ENCODE results near the gene TC2N.
"Not testable (repeated sequence)": the region's sequence is repeated elsewhere in the genome, so short reads cannot be mapped to it uniquely, and the experiment has no call there.

Gene TC2N

GRCh38 chr14:91750634-91751198 is 116.6 kb downstream of the TC2N start:
- Histone ChIP-seq H3K4me1 (ENCODE audit: insufficient read depth, low read length) (peaks cover 6% of the 10 kb centered on the region; the same call in 1 of the 2 replicates), H3K27me3 (ENCODE audit: insufficient read depth, low read length) (no peaks in the 10 kb centered on the region), H3K9ac (ENCODE audit: low read depth, low read length) (no peak overlapping the region), H3K36me3 (ENCODE audit: insufficient read depth, low read length) (no peaks in the 10 kb centered on the region), H3K9me3 (ENCODE audit: insufficient read depth, low read depth, low read length) (no peaks in the 10 kb centered on the region), H3K4me3 (ENCODE audit: low read length) (no peak overlapping the region), H3K27ac (ENCODE audit: low read depth, low read length) (no peak overlapping the region)
- 99% methylated on average over 3 of the region's 3 CpGs for WGBS

DNA sequence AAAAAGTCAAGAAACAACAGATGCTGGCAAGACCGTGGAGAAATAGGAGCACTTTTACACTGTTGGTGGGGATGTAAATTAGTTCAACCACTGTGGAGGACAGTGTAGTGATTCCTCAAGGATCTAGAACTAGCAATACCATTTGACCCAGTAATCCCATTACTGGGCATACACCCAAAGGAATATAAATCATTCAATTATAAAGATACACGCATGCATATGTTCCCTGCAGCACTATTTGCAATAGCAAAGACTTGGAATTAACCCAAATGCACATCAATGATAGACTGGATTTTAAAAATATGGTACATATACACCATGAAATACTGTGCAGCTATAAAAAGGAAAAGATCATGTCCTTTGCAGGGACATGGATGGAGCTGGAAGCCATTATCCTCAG is 117.5 kb downstream of the TC2N start:
- Histone ChIP-seq H3K9me3 (ENCODE audit: insufficient read depth, low read depth, low read length) (no peaks in the 10 kb centered on the region), H3K4me1 (ENCODE audit: insufficient read depth, low read length) (peaks cover 6% of the 10 kb centered on the region; the same call in 1 of the 2 replicates)

GRCh38 chr14:91748049-91748448 is 119.3 kb downstream of the TC2N start:
- H3K4me3 ChIP-seq (ENCODE audit: low read length): no peak overlapping the region
- H3K27me3 ChIP-seq (ENCODE audit: insufficient read depth, low read length): no peaks in the 10 kb centered on the region
- no peaks in the 10 kb centered on the region for H3K36me3 ChIP-seq (ENCODE audit: insufficient read depth, low read length)
- H3K4me1 ChIP-seq (ENCODE audit: insufficient read depth, low read length): peaks cover 2% of the 10 kb centered on the region; the same call in 1 of the 2 replicates
- H3K9me3 ChIP-seq (ENCODE audit: insufficient read depth, low read depth, low read length): no peaks in the 10 kb centered on the region
- no peak overlapping the region for H3K9ac ChIP-seq (ENCODE audit: low read depth, low read length)
- H3K27ac ChIP-seq (ENCODE audit: low read depth, low read length): no peak overlapping the region
- 86% methylated on average over 1 of the region's 2 CpGs for WGBS

More for the DNA sequence above, 117.5 kb downstream of the TC2N start:
- Histone ChIP-seq H3K27me3 (ENCODE audit: insufficient read depth, low read length) (no peaks in the 10 kb centered on the region), H3K9ac (ENCODE audit: low read depth, low read length) (no peak overlapping the region), H3K36me3 (ENCODE audit: insufficient read depth, low read length) (no peaks in the 10 kb centered on the region), H3K4me3 (ENCODE audit: low read length) (no peak overlapping the region), H3K27ac (ENCODE audit: low read depth, low read length) (no peak overlapping the region)
- WGBS: 83% methylated on average over 2 of the region's 2 CpGs

DNA sequence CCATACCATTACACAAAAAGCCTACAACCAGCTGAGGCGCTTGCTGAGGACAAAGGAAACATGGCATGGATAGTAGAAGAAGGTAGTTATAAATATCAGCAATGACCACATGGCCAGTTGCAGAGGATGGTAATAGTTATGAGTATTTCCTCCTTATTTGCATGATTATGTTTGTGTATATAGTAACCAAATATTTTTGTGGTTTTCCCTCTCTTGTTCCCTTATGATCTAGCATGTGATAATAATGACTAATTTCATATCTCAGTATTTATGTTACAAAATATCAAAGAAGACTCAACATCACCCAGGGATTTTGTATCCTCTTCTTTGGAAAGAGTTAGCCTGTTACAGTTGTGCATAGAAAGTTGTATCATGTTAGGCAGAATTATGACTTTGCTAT is 122.0 kb downstream of the TC2N start:
- 100% methylated on average over 1 of the region's 1 CpG for WGBS
- no peak overlapping the region for H3K4me3 ChIP-seq (ENCODE audit: low read length)
- no peak overlapping the region for H3K27ac ChIP-seq (ENCODE audit: low read depth, low read length)
- H3K9me3 ChIP-seq (ENCODE audit: insufficient read depth, low read depth, low read length): no peaks in the 10 kb centered on the region
- H3K4me1 ChIP-seq (ENCODE audit: insufficient read depth, low read length): no peaks in the 10 kb centered on the region
- no peaks in the 10 kb centered on the region for H3K27me3 ChIP-seq (ENCODE audit: insufficient read depth, low read length)
- no peaks in the 10 kb centered on the region for H3K36me3 ChIP-seq (ENCODE audit: insufficient read depth, low read length)
- no peak overlapping the region for H3K9ac ChIP-seq (ENCODE audit: low read depth, low read length)

GRCh38 chr14:91744068-91744480 is 123.3 kb downstream of the TC2N start:
- Histone ChIP-seq H3K4me3 (ENCODE audit: low read length) (no peak overlapping the region), H3K9me3 (ENCODE audit: insufficient read depth, low read depth, low read length) (no peaks in the 10 kb centered on the region), H3K36me3 (ENCODE audit: insufficient read depth, low read length) (no peaks in the 10 kb centered on the region), H3K27ac (ENCODE audit: low read depth, low read length) (no peak overlapping the region), H3K27me3 (ENCODE audit: insufficient read depth, low read length) (no peaks in the 10 kb centered on the region), H3K4me1 (ENCODE audit: insufficient read depth, low read length) (no peaks in the 10 kb centered on the region), H3K9ac (ENCODE audit: low read depth, low read length) (no peak overlapping the region)
- WGBS: 94% methylated on average over 2 of the region's 2 CpGs

- no peak overlapping the region for H3K4me3 ChIP-seq (ENCODE audit: low read length)
- 100% methylated on average over 2 of the region's 2 CpGs for WGBS
- H3K27me3 ChIP-seq (ENCODE audit: insufficient read depth, low read length): no peaks in the 10 kb centered on the region
- H3K4me1 ChIP-seq (ENCODE audit: insufficient read depth, low read length): no peaks in the 10 kb centered on the region
- no peak overlapping the region for H3K27ac ChIP-seq (ENCODE audit: low read depth, low read length)
- no peak overlapping the region for H3K9ac ChIP-seq (ENCODE audit: low read depth, low read length)
- no peaks in the 10 kb centered on the region for H3K36me3 ChIP-seq (ENCODE audit: insufficient read depth, low read length)
- H3K9me3 ChIP-seq (ENCODE audit: insufficient read depth, low read depth, low read length): no peaks in the 10 kb centered on the region
Observed at GRCh38 chr14:91743305-91743653, 124.1 kb downstream of the TC2N start.

DNA sequence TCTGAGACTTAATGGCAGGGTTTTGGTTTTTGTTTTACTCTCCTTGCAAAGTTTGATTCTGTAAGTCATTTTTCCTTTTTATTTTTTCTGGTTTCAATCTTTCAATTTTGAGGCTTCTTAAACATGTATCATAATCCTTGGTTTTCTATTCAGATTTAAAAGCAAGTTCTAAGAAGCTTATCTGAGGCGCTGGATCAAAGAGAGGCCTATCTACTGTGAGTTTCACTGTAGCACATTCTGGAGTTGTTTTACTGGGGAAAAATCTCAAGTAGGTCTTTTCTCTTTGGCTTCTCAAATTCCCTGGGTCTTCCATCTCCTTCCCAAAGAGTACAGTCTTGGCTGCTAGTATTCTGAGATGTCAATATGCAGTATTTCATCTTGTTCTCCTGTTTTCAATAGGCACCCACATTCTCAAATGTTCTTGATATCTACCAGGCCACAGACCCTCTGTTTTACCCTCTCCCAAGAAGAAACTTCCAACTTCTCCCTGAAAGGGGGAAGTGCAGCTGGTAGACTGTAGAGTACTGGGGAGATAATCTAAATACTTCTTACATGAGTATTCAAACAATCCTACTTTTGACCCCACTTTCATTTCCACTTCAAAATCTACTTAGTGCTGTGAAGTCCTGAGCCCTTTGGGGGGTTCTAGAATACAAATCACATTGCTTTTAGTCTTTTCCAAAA is 124.6 kb downstream of the TC2N start:
- 88% methylated on average over 1 of the region's 1 CpG for WGBS
- Histone ChIP-seq H3K36me3 (ENCODE audit: insufficient read depth, low read length) (no peaks in the 10 kb centered on the region), H3K27me3 (ENCODE audit: insufficient read depth, low read length) (no peaks in the 10 kb centered on the region), H3K9me3 (ENCODE audit: insufficient read depth, low read depth, low read length) (no peaks in the 10 kb centered on the region), H3K9ac (ENCODE audit: low read depth, low read length) (no peak overlapping the region), H3K27ac (ENCODE audit: low read depth, low read length) (no peak overlapping the region), H3K4me1 (ENCODE audit: insufficient read depth, low read length) (no peaks in the 10 kb centered on the region), H3K4me3 (ENCODE audit: low read length) (no peak overlapping the region)

DNA sequence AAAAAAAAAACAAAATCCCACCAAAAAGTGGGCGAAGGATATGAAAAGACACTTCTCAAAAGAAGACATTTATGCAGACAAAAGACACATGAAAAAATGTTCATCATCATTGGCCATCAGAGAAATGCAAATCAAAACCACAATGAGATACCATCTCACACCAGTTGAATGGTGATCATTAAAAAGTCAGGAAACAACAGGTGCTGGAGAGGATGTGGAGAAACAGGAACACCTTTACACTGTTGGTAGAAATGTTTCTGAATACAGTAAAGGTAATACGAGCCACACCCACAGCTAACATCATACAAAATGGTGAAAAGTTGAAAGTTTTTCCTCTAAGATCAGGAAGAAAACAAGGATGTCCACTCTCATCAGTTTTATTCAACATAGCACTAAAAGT is 127.5 kb downstream of the TC2N start:
- H3K36me3 ChIP-seq (ENCODE audit: insufficient read depth, low read length); H3K4me3 ChIP-seq (ENCODE audit: low read length); H3K27ac ChIP-seq (ENCODE audit: low read depth, low read length); H3K9me3 ChIP-seq (ENCODE audit: insufficient read depth, low read depth, low read length); H3K4me1 ChIP-seq (ENCODE audit: insufficient read depth, low read length); H3K27me3 ChIP-seq (ENCODE audit: insufficient read depth, low read length); H3K9ac ChIP-seq (ENCODE audit: low read depth, low read length): not testable (repeated sequence)
- 100% methylated on average over 1 of the region's 2 CpGs for WGBS

- no peaks in the 10 kb centered on the region for H3K9me3 ChIP-seq (ENCODE audit: insufficient read depth, low read depth, low read length)
- H3K27ac ChIP-seq (ENCODE audit: low read depth, low read length): no peak overlapping the region
- H3K4me3 ChIP-seq (ENCODE audit: low read length): no peak overlapping the region
- no peaks in the 10 kb centered on the region for H3K27me3 ChIP-seq (ENCODE audit: insufficient read depth, low read length)
- no peak overlapping the region for H3K9ac ChIP-seq (ENCODE audit: low read depth, low read length)
- WGBS: 96% methylated on average over 4 of the region's 5 CpGs
- no peaks in the 10 kb centered on the region for H3K4me1 ChIP-seq (ENCODE audit: insufficient read depth, low read length)
- no peaks in the 10 kb centered on the region for H3K36me3 ChIP-seq (ENCODE audit: insufficient read depth, low read length)
Observed at GRCh38 chr14:91737619-91738018, 129.7 kb downstream of the TC2N start.

GRCh38 chr14:91732859-91733477 is 134.4 kb downstream of the TC2N start:
- Histone ChIP-seq H3K36me3 (ENCODE audit: insufficient read depth, low read length) (no peaks in the 10 kb centered on the region), H3K4me1 (ENCODE audit: insufficient read depth, low read length) (no peaks in the 10 kb centered on the region), H3K9me3 (ENCODE audit: insufficient read depth, low read depth, low read length) (no peaks in the 10 kb centered on the region), H3K27ac (ENCODE audit: low read depth, low read length) (no peak overlapping the region), H3K9ac (ENCODE audit: low read depth, low read length) (no peak overlapping the region), H3K27me3 (ENCODE audit: insufficient read depth, low read length) (no peaks in the 10 kb centered on the region), H3K4me3 (ENCODE audit: low read length) (no peak overlapping the region)
- WGBS: 70% methylated on average over 1 of the region's 2 CpGs

DNA sequence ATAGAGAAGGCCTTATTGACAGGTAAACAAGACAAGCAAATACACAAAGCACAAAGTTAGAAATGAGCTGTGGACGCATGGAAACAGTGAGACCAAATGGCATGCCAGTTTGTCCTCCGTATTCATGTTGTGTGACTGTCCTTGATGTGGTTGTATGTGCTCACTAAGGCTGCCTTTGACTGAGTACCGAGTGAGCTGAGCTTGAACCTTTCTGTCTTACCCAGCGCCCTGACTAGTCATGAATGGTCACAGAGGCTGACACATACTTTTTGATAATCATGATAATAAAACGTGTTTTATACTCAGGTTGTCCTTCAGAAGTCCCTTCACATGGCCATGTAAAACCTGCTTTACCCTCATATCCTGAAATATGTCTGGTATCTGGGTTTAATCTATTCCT is 134.9 kb downstream of the TC2N start:
- no peak overlapping the region for H3K4me3 ChIP-seq (ENCODE audit: low read length)
- H3K4me1 ChIP-seq (ENCODE audit: insufficient read depth, low read length): no peaks in the 10 kb centered on the region
- no peak overlapping the region for H3K9ac ChIP-seq (ENCODE audit: low read depth, low read length)
- H3K9me3 ChIP-seq (ENCODE audit: insufficient read depth, low read depth, low read length): no peaks in the 10 kb centered on the region
- H3K36me3 ChIP-seq (ENCODE audit: insufficient read depth, low read length): no peaks in the 10 kb centered on the region
- H3K27ac ChIP-seq (ENCODE audit: low read depth, low read length): no peak overlapping the region
- H3K27me3 ChIP-seq (ENCODE audit: insufficient read depth, low read length): no peaks in the 10 kb centered on the region
- WGBS: 85% methylated on average over 5 of the region's 5 CpGs
